Right atrium auricular region (tissue), 2 donors: Measurements from ENCODE around the gene BHLHE23. TPM values are rescaled to one million over a fixed set of nuclear protein-coding genes. Genes with fewer than 3 reads are reported as not detected.

Source experiments
- DNase-seq: peaks from one replicate; pipeline ENCODE4 v3.0.0-alpha.2; 2019; ENCODE audit warnings: low spot score
- H3K27ac ChIP-seq, 2 donors: fragments of 200-600 bp; sonication (generic); 1 replicate in 1 of 2; 2 replicates in 1 of 2; pipeline ENCODE4 v1.5.1; 2016 to 2019
- H3K27me3 ChIP-seq, 2 donors: fragments of 200-600 bp; sonication (generic); one replicate each; pipeline versions ENCODE4 v1.5.1 to v1.6.0; 2017 to 2019
- H3K36me3 ChIP-seq: fragments of 200-600 bp; sonication (generic); one replicate; pipeline ENCODE4 v1.5.1; 2016
- H3K4me1 ChIP-seq, 2 donors: fragments of 200-600 bp; sonication (generic); one replicate each; pipeline versions ENCODE4 v1.5.1 to v1.6.0; 2017 to 2019
- H3K4me3 ChIP-seq, 2 donors: fragments of 200-600 bp; sonication (generic); 1 replicate in 1 of 2; 2 replicates in 1 of 2; pipeline ENCODE4 v1.5.1; 2017 to 2019; ENCODE audit warnings: mild to moderate bottlenecking in 1 of 2, moderate library complexity in 1 of 2
- H3K9me3 ChIP-seq, 2 donors: fragments of 200-600 bp; sonication (generic); one replicate each; pipeline ENCODE4 v1.5.1; 2019
- CTCF ChIP-seq, 2 donors: fragments of 200-600 bp; sonication (generic); IDR thresholded peaks; one replicate each; pipeline ENCODE4 v1.5.1; 2019; ENCODE audit warnings: antibody characterized with exemption in 2 of 2
- total RNA-seq, 2 donors: library from RNA; depleted of rRNA; stranded (reverse); fragments of >200 nt; gene quantifications; one replicate each; pipeline ENCODE4 v1.1.0, GENCODE V29; 2016

BHLHE23 gene
- total RNA-seq, 2 donors from 2014 or later: not detected

- no peak overlapping the region for H3K4me3 ChIP-seq
- no peaks in the 10 kb centered on the region for H3K9me3 ChIP-seq
- no peaks in the 10 kb centered on the region for H3K36me3 ChIP-seq
- TF ChIP-seq CTCF (IDR thresholded peaks at IDR 0.05): no peak
- no peak overlapping the region for H3K27ac ChIP-seq
- H3K27me3 ChIP-seq: peaks cover 7 to 23% of the 10 kb centered on the region in 2 donors
- H3K4me1 ChIP-seq: peaks cover 0 to 2% of the 10 kb centered on the region in 2 donors
- DNase-seq: no peak
These were observed 28.9 kb downstream of the BHLHE23 start for GRCh38 chr20:62977613-62978560.

- peaks cover 0 to 8% of the 10 kb centered on the region in 2 donors for H3K4me1 ChIP-seq
- DNase-seq: no peak
- TF ChIP-seq CTCF (IDR thresholded peaks at IDR 0.05): no peak
- peaks cover 7 to 23% of the 10 kb centered on the region in 2 donors for H3K27me3 ChIP-seq
- no peaks in the 10 kb centered on the region for H3K36me3 ChIP-seq
- H3K4me3 ChIP-seq: no peak overlapping the region
- H3K27ac ChIP-seq: no peak overlapping the region
- H3K9me3 ChIP-seq: no peaks in the 10 kb centered on the region
These were observed 29.9 kb downstream of the BHLHE23 start for GRCh38 chr20:62976886-62977285.

- no peak overlapping the region for H3K4me3 ChIP-seq
- H3K4me1 ChIP-seq: peaks cover 0 to 8% of the 10 kb centered on the region in 2 donors
- no peaks in the 10 kb centered on the region for H3K9me3 ChIP-seq
- no peak for DNase-seq
- peaks cover 7 to 23% of the 10 kb centered on the region in 2 donors for H3K27me3 ChIP-seq
- H3K36me3 ChIP-seq: no peaks in the 10 kb centered on the region
- no peak for TF ChIP-seq CTCF (IDR thresholded peaks at IDR 0.05)
- no peak overlapping the region for H3K27ac ChIP-seq
These were observed 30.8 kb downstream of the BHLHE23 start for GRCh38 chr20:62975812-62976508.

- Histone ChIP-seq H3K27ac (no peak overlapping the region), H3K4me1 (peaks cover 0 to 8% of the 10 kb centered on the region in 2 donors), H3K9me3 (no peaks in the 10 kb centered on the region), H3K4me3 (no peak overlapping the region), H3K36me3 (no peaks in the 10 kb centered on the region), H3K27me3 (peaks cover 7 to 23% of the 10 kb centered on the region in 2 donors)
- TF ChIP-seq CTCF (IDR thresholded peaks at IDR 0.05): no peak
- DNase-seq: no peak
These were observed 31.5 kb downstream of the BHLHE23 start for GRCh38 chr20:62975251-62975760.

- Histone ChIP-seq H3K4me1 (peaks cover 0 to 8% of the 10 kb centered on the region in 2 donors), H3K9me3 (no peaks in the 10 kb centered on the region), H3K27me3 (peaks cover 7 to 18% of the 10 kb centered on the region in 2 donors), H3K4me3 (peak overlapping the region; percentile 9 to 45), H3K27ac (no peak overlapping the region), H3K36me3 (no peaks in the 10 kb centered on the region)
- DNase-seq: no peak
- no peak for TF ChIP-seq CTCF (IDR thresholded peaks at IDR 0.05)
These were observed 33.7 kb downstream of the BHLHE23 start for GRCh38 chr20:62972845-62973745.
